Esophagus muscularis mucosa (tissue), 4 donors: ENCODE measurements around the gene FTCD. TPM values are rescaled to one million over a fixed set of nuclear protein-coding genes. Genes with fewer than 3 reads are reported as not detected.

ENCODE experiments used
- DNase-seq: peaks from one replicate; pipeline ENCODE4 v3.0.0-alpha.2; 2017; ENCODE audit errors: extremely low spot score
- H3K27ac ChIP-seq, 4 donors: fragments of 200-600 bp; sonication (generic); replicated peaks in 1 of 4; 1 replicate in 3 of 4; 2 replicates in 1 of 4; pipeline ENCODE4 v1.5.1; 2016 to 2019; ENCODE audit warnings: mild to moderate bottlenecking in 1 of 4
- H3K27me3 ChIP-seq, 4 donors: fragments of 200-600 bp; sonication (generic); one replicate each; pipeline versions ENCODE4 v1.5.1 to v1.6.0; 2016 to 2019
- H3K36me3 ChIP-seq, 4 donors: fragments of 200-600 bp; sonication (generic); one replicate each; pipeline ENCODE4 v1.5.1; 2016 to 2019
- H3K4me1 ChIP-seq, 4 donors: fragments of 200-600 bp; sonication (generic); one replicate each; pipeline ENCODE4 v1.5.1; 2016 to 2019
- H3K4me3 ChIP-seq, 4 donors: fragments of 200-600 bp; sonication (generic); 1 replicate in 2 of 4; 2 replicates in 2 of 4; pipeline ENCODE4 v1.5.1; 2016 to 2019; ENCODE audit warnings: mild to moderate bottlenecking in 4 of 4, moderate library complexity in 1 of 4
- H3K9me3 ChIP-seq, 4 donors: fragments of 200-600 bp; sonication (generic); 1 replicate in 3 of 4; 2 replicates in 1 of 4; pipeline ENCODE4 v1.5.1; 2016 to 2019
- CTCF ChIP-seq, 3 experiments: fragments of 200-600 bp in 2 of 3; fragments of 450-650 bp in 1 of 3; sonication (generic) in 2 of 3; IDR thresholded peaks; one replicate each; pipeline ENCODE4 v1.5.1; 2017 to 2019; ENCODE audit warnings: antibody characterized with exemption in 3 of 3, mild to moderate bottlenecking in 2 of 3, moderate library complexity in 1 of 3
- EP300 ChIP-seq: sonication (generic); formaldehyde crosslinking; IDR thresholded peaks from one replicate; pipeline ENCODE4 v1.6.1; 2017; ENCODE audit warnings: antibody characterized with exemption
- POLR2A ChIP-seq: fragments of 450-650 bp; IDR thresholded peaks from one replicate; pipeline ENCODE4 v1.6.1; 2017; ENCODE audit warnings: antibody characterized with exemption, moderate library complexity, mild to moderate bottlenecking, low read depth
- POLR2AphosphoS5 ChIP-seq, 2 donors: sonication (generic); formaldehyde crosslinking; IDR thresholded peaks; one replicate each; pipeline ENCODE4 v1.6.1; 2017; ENCODE audit warnings: antibody characterized with exemption in 2 of 2
- WGBS: methylation state at CpG from one replicate; pipeline ENCODE4 v1.1.5; 2018; 5-methylcytosine and 5-hydroxymethylcytosine counted together
- intact Hi-C: fragments of 100-400 bp; cut with DNase I; formaldehyde crosslinking; loops from one replicate; pipeline ENCODE4 v1.15.1; 2023
- total RNA-seq, 4 donors: library from RNA; depleted of rRNA; stranded (reverse); fragments of >200 nt; gene quantifications; one replicate each; pipeline versions ENCODE4 v1.1.0 to v1.2.1, GENCODE V29; 2016

Gene FTCD
- total RNA-seq, 4 donors from 2014 or later, result 0.26 to 2.5 (median 1.2) TPM; not detected in 1

DNA sequence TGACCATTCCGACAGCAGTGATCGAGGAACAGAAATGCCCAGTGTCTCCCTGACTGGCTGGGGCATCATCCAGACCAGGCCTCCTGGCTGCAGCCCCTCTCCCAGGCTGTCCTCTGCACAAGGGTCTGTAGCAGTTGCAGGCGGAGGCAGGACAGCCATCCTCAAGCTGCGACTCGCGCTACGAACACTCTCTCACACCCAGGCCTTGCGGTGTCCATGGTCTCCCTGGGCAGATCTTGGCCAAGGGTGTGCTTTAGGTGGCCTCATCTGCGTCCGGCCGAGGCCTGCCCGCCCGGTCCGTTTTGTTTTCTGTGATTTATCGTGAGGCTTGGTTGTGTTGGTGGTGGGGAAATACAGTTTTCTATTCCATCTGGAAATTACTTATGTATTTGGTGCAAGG, 15.7 kb downstream of the FTCD start:
- H3K9me3 ChIP-seq, result no peaks in the 10 kb centered on the region
- DNase-seq, result no peak
- peaks cover 6 to 22% (median 19%) of the 10 kb centered on the region in 4 donors for H3K4me1 ChIP-seq
- TF ChIP-seq CTCF (IDR thresholded peaks at IDR 0.05), result no peak
- no peak for TF ChIP-seq POLR2AphosphoS5 (IDR thresholded peaks at IDR 0.05)
- TF ChIP-seq POLR2A, result no peak
- no peak for TF ChIP-seq EP300
- H3K36me3 ChIP-seq, result no peaks in the 10 kb centered on the region
- 95% methylated on average over 15 of the region's 15 CpGs for WGBS
- no peak overlapping the region for H3K4me3 ChIP-seq
- intact Hi-C loops, result loop anchor here (5.0 kb wide), 1 partner anchor 188 kb away; a partner anchor contains a TSS
- H3K27me3 ChIP-seq, result peaks cover 0 to 9% (median 0%) of the 10 kb centered on the region in 4 donors
- H3K27ac ChIP-seq, result no peak overlapping the region

DNA sequence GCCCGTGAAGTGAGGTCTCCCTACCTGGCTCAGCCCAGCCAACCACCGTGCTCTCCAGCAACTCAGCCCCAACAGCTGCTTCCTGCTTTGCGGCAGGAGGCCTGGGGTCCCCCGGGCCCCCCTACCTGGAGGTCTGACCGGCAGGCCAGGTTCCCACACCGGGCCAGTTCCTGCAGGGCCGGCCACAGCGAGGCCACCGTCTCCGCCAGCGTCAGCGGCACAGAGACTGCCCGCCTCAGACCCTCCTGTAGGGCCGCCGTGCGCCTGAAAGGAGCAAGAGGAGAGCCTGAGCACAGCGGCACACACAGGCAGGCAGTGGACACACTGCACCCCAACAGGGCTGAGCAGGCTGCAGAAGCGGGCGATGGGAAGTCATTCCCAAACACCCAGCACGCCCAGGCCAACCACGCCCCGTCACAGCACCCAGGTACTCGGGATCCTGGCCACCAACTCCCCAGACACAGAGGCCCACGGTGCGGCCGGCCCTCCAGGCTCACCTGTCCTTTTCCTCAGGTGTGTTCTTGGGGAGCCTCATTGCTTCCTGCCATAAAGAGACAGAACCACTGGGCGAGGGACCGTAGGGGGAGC, 16.9 kb downstream of the FTCD start:
- Histone ChIP-seq H3K27me3 (peaks cover 0 to 9% (median 0%) of the 10 kb centered on the region in 4 donors), H3K9me3 (no peaks in the 10 kb centered on the region), H3K4me3 (no peak overlapping the region), H3K27ac (no peak overlapping the region), H3K36me3 (no peaks in the 10 kb centered on the region), H3K4me1 (peaks cover 6 to 14% (median 12%) of the 10 kb centered on the region in 4 donors)
- no CpG with 5 or more reads among the region's 28 CpGs for WGBS
- TF ChIP-seq POLR2A (no peak), POLR2AphosphoS5 (IDR thresholded peaks at IDR 0.05) (no peak), EP300 (no peak), CTCF (IDR thresholded peaks at IDR 0.05) (no peak)
- intact Hi-C loops, result no loop called here
- DNase-seq, result no peak

DNA sequence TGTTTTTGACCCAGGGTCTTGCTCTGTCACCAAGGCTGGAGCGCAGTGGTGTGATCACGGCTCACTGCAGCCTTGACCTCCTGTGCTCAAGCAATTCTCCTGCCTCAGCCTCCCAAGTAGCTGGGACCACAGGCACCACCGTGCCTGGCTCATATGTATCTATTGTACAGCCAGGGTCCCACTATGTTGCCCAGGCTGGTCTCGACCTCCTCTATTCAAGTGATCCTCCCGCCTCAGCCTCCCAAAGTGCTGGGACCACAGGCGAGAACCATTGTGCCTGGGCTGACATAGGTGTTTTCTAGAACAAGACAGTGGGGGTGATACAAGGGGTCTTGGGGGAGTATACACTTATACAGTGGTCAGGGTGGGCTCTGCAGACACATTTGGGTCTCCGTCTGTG, 17.5 kb downstream of the FTCD start:
- Histone ChIP-seq H3K4me1 (peaks cover 6 to 11% (median 10%) of the 10 kb centered on the region in 4 donors), H3K36me3 (peaks cover 0 to under 1% (median 0%) of the 10 kb centered on the region in 4 donors), H3K27ac (no peak overlapping the region), H3K27me3 (peaks cover 0 to 9% (median 0%) of the 10 kb centered on the region in 4 donors), H3K4me3 (no peak overlapping the region), H3K9me3 (no peaks in the 10 kb centered on the region)
- 95% methylated on average over 6 of the region's 7 CpGs for WGBS
- no peak for DNase-seq
- intact Hi-C loops, result no loop called here
- TF ChIP-seq POLR2A, result no peak
- no peak for TF ChIP-seq CTCF (IDR thresholded peaks at IDR 0.05)
- no peak for TF ChIP-seq POLR2AphosphoS5 (IDR thresholded peaks at IDR 0.05)
- TF ChIP-seq EP300, result no peak

GRCh38 chr21:46136739-46137349, 18.5 kb downstream of the FTCD start:
- 82% methylated on average over 14 of the region's 22 CpGs for WGBS
- no peak for DNase-seq
- Histone ChIP-seq H3K27me3 (peaks cover 0 to 9% (median 0%) of the 10 kb centered on the region in 4 donors), H3K4me3 (no peak overlapping the region), H3K4me1 (peaks cover 6 to 11% (median 10%) of the 10 kb centered on the region in 4 donors), H3K9me3 (no peaks in the 10 kb centered on the region), H3K36me3 (peaks cover 0 to 11% (median 7%) of the 10 kb centered on the region in 4 donors), H3K27ac (no peak overlapping the region)
- intact Hi-C loops, result no loop called here
- TF ChIP-seq CTCF (IDR thresholded peaks at IDR 0.05) (no peak), POLR2AphosphoS5 (IDR thresholded peaks at IDR 0.05) (no peak), EP300 (no peak), POLR2A (no peak)
